IMR-90 (cell line): ENCODE measurements around the gene TOMM6. TPM values are rescaled to one million over a fixed set of nuclear protein-coding genes. Genes with fewer than 3 reads are reported as not detected.

ENCODE experiments used
- ATAC-seq: fragments of 200-7000 bp; cut with Tn5 transposase; 2 replicates; pipeline ENCODE4 v1.9.1; 2020; ENCODE audit warnings: low read depth, mild to moderate bottlenecking, moderate library complexity
- BruUV-seq: library from RNA; stranded (reverse); fragments of 400-500 nt; replicated peaks from 2 replicates; lab custom pipeline; 2021; lab: Mats Ljungman, UMichigan
- CTCF ChIA-PET: fragments of 300-600 bp; formaldehyde crosslinking; extraction: SDS; loops from one replicate; lab custom pipeline; 2021; ENCODE audit warnings: antibody characterized with exemption; lab: Yijun Ruan, JAX
- POLR2A ChIA-PET: fragments of 300-600 bp; sonication (Branson Sonifier 250); formaldehyde crosslinking; loops from one replicate; lab custom pipeline; 2022; ENCODE audit warnings: antibody characterized with exemption; ENCODE audit not compliant: unreplicated experiment; lab: Charles Lee
- DNase-seq: peaks from one replicate; pipeline ENCODE4 v3.0.0; 2013
- H2AFZ ChIP-seq: replicated peaks from 2 replicates; pipeline ENCODE3; 2013; ENCODE audit warnings: low read length, mild to moderate bottlenecking; ENCODE audit not compliant: poor library complexity
- H2AK5ac ChIP-seq: 2 replicates; pipeline ENCODE4 v1.6.1; 2013; ENCODE audit warnings: low read depth, low read length, inconsistent platforms
- H2AK9ac ChIP-seq: replicated peaks from 2 replicates; pipeline ENCODE3; 2013; ENCODE audit warnings: mild to moderate bottlenecking, low read depth, low read length, moderate library complexity; ENCODE audit not compliant: poor library complexity
- H2BK120ac ChIP-seq: 2 replicates; pipeline ENCODE4 v1.6.1; 2013; ENCODE audit warnings: low read depth, low read length, inconsistent platforms
- H2BK15ac ChIP-seq: 3 replicates; pipeline ENCODE4 v1.6.1; 2013; ENCODE audit warnings: low read depth, low read length, inconsistent platforms
- H2BK20ac ChIP-seq: 2 replicates; pipeline ENCODE4 v1.6.1; 2013; ENCODE audit warnings: low read depth, mild to moderate bottlenecking, inconsistent platforms, low read length, moderate library complexity
- H2BK5ac ChIP-seq: 2 replicates; pipeline ENCODE4 v1.6.1; 2013; ENCODE audit warnings: mild to moderate bottlenecking, low read depth, low read length, inconsistent platforms; ENCODE audit not compliant: poor library complexity, severe bottlenecking
- H3K14ac ChIP-seq: replicated peaks from 2 replicates; pipeline ENCODE4 v1.6.1; 2013; ENCODE audit warnings: low read depth, low read length, inconsistent platforms
- H3K18ac ChIP-seq: 2 replicates; pipeline ENCODE4 v1.6.1; 2013; ENCODE audit warnings: low read depth, low read length, control low read depth
- H3K23ac ChIP-seq: 2 replicates; pipeline ENCODE4 v1.6.1; 2013; ENCODE audit warnings: low read depth, low read length, inconsistent platforms
- H3K27ac ChIP-seq: 2 replicates; pipeline ENCODE4 v1.5.1; 2013; ENCODE audit warnings: mild to moderate bottlenecking, control low read depth, low read length; ENCODE audit not compliant: insufficient read depth
- H3K27me3 ChIP-seq: 2 replicates; pipeline ENCODE4 v1.6.1; 2013; ENCODE audit warnings: low read length; ENCODE audit not compliant: control insufficient read depth, insufficient read depth
- H3K36me3 ChIP-seq: 2 replicates; pipeline ENCODE4 v1.6.1; 2013; ENCODE audit warnings: low read length, mixed read lengths; ENCODE audit not compliant: control insufficient read depth, insufficient read depth
- H3K4ac ChIP-seq: 2 replicates; pipeline ENCODE4 v1.6.1; 2013; ENCODE audit warnings: low read depth, low read length, inconsistent platforms
- H3K4me1 ChIP-seq: 2 replicates; pipeline ENCODE4 v1.6.1; 2013; ENCODE audit warnings: low read length, mixed read lengths; ENCODE audit not compliant: control insufficient read depth, insufficient read depth
- H3K4me2 ChIP-seq: 2 replicates; pipeline ENCODE4 v1.6.1; 2013; ENCODE audit warnings: low read depth, mild to moderate bottlenecking, control low read depth, low read length, moderate library complexity
- H3K4me3 ChIP-seq: 2 replicates; pipeline ENCODE4 v1.5.1; 2013; ENCODE audit warnings: low read depth, mild to moderate bottlenecking, control low read depth, low read length, moderate library complexity; ENCODE audit not compliant: insufficient read depth
- H3K56ac ChIP-seq: 2 replicates; pipeline ENCODE4 v1.6.1; 2013; ENCODE audit warnings: low read length, inconsistent platforms; ENCODE audit not compliant: insufficient read depth; ENCODE audit errors: extremely low read depth
- H3K79me1 ChIP-seq, 2 experiments: 2 replicates each; pipeline ENCODE4 v1.6.1; 2013; ENCODE audit warnings: low read length in 2 of 2, inconsistent platforms in 1 of 2, low read depth in 1 of 2
- H3K9ac ChIP-seq: 2 replicates; pipeline ENCODE4 v1.6.1; 2013; ENCODE audit warnings: low read depth, low read length, control low read depth
- H3K9me1 ChIP-seq: 2 replicates; pipeline ENCODE4 v1.6.1; 2013; ENCODE audit warnings: low read length, inconsistent platforms; ENCODE audit not compliant: insufficient read depth
- H3K9me3 ChIP-seq: 2 replicates; pipeline ENCODE4 v1.6.1; 2013; ENCODE audit warnings: low read length; ENCODE audit not compliant: control insufficient read depth, insufficient read depth
- H4K20me1 ChIP-seq: 2 replicates; pipeline ENCODE4 v1.6.1; 2013; ENCODE audit warnings: low read length, inconsistent platforms; ENCODE audit not compliant: insufficient read depth
- H4K5ac ChIP-seq: 2 replicates; pipeline ENCODE4 v1.6.1; 2013; ENCODE audit warnings: mild to moderate bottlenecking, low read depth, low read length, control low read depth
- H4K8ac ChIP-seq, 2 experiments: 2 replicates each; pipeline ENCODE4 v1.6.1; 2013; ENCODE audit warnings: low read depth in 2 of 2, low read length in 2 of 2, control low read depth in 1 of 2, inconsistent platforms in 1 of 2
- H4K91ac ChIP-seq: 2 replicates; pipeline ENCODE4 v1.6.1; 2013; ENCODE audit warnings: low read depth, low read length, inconsistent platforms; ENCODE audit not compliant: insufficient read depth
- BHLHE40 ChIP-seq: fragments of 150-350 bp; IDR thresholded peaks from 2 replicates; pipeline ENCODE4 v1.6.1; 2016; ENCODE audit warnings: mild to moderate bottlenecking, low read depth, low read length
- CEBPB ChIP-seq: IDR thresholded peaks from 2 replicates; pipeline ENCODE4 v1.6.1; 2012; ENCODE audit warnings: low read depth, low read length, improper control_type of control experiment
- CHD1 ChIP-seq: IDR thresholded peaks from 2 replicates; pipeline ENCODE4 v1.6.1; 2012; ENCODE audit warnings: low read depth, low read length, improper control_type of control experiment
- CTCF ChIP-seq: conservative IDR thresholded peaks from 2 replicates; pipeline ENCODE4 v1.5.1; 2012; ENCODE audit warnings: mild to moderate bottlenecking, low read depth, low read length, improper control_type of control experiment
- ELK1 ChIP-seq: fragments of 150-350 bp; IDR thresholded peaks from 2 replicates; pipeline ENCODE4 v1.6.1; 2016; ENCODE audit warnings: low read depth, mild to moderate bottlenecking, low read length, moderate library complexity, borderline replicate concordance
- FOS ChIP-seq: fragments of 150-350 bp; IDR thresholded peaks from 2 replicates; pipeline ENCODE4 v1.6.1; 2016; ENCODE audit warnings: low read depth, low read length
- MAFK ChIP-seq: IDR thresholded peaks from 2 replicates; pipeline ENCODE4 v1.6.1; 2012; ENCODE audit warnings: low read depth, low read length, improper control_type of control experiment
- MAZ ChIP-seq: IDR thresholded peaks from 2 replicates; pipeline ENCODE4 v1.6.1; 2012; ENCODE audit warnings: low read depth, mild to moderate bottlenecking, low read length, improper control_type of control experiment, moderate library complexity, borderline replicate concordance
- MXI1 ChIP-seq: IDR thresholded peaks from 2 replicates; pipeline ENCODE4 v1.6.1; 2012; ENCODE audit warnings: low read depth, mild to moderate bottlenecking, low read length, moderate library complexity, borderline replicate concordance
- NFE2L2 ChIP-seq: fragments of 150-350 bp; IDR thresholded peaks from 2 replicates; pipeline ENCODE4 v1.6.1; 2016; ENCODE audit warnings: low read depth, mild to moderate bottlenecking, low read length
- POLR2A ChIP-seq: IDR thresholded peaks from 2 replicates; pipeline ENCODE4 v1.6.1; 2012; ENCODE audit warnings: mild to moderate bottlenecking, low read depth, low read length
- RAD21 ChIP-seq: IDR thresholded peaks from 2 replicates; pipeline ENCODE4 v1.6.1; 2012; ENCODE audit warnings: low read length, improper control_type of control experiment
- RCOR1 ChIP-seq: IDR thresholded peaks from 2 replicates; pipeline ENCODE4 v1.6.1; 2012; ENCODE audit warnings: mild to moderate bottlenecking, low read length, improper control_type of control experiment; ENCODE audit not compliant: insufficient replicate concordance
- RFX5 ChIP-seq: IDR thresholded peaks from 2 replicates; pipeline ENCODE4 v1.8.0; 2012; ENCODE audit warnings: low read depth, mild to moderate bottlenecking, low read length, moderate library complexity
- SMC3 ChIP-seq: fragments of 150-350 bp; IDR thresholded peaks from 2 replicates; pipeline ENCODE4 v1.6.1; 2016; ENCODE audit warnings: low read depth, mild to moderate bottlenecking, antibody characterized with exemption, low read length, moderate library complexity
- WGBS, 2 experiments: methylation state at CpG; one replicate each; pipeline versions ENCODE4 v1.1.5 to v1.1.7; 2013; ENCODE audit warnings: missing lambda C conversion rate in 2 of 2; ENCODE audit not compliant: insufficient read length in 1 of 2; ENCODE audit errors: extremely low coverage in 2 of 2; 5-methylcytosine and 5-hydroxymethylcytosine counted together
- dilution Hi-C: fragments of 300-500 bp; cut with HindIII; formaldehyde crosslinking; loops from one replicate; pipeline ENCODE4 v1.14.3; 2018; ENCODE audit warnings: low sequenced_read_pairs; ENCODE audit not compliant: unreplicated experiment
- in situ Hi-C: fragments of 300-500 bp; cut with MboI; formaldehyde crosslinking; loops from 3 replicates; pipeline ENCODE4 v1.14.3; 2019; ENCODE audit warnings: low sequenced_read_pairs, inconsistent platforms, mixed read lengths
- intact Hi-C: fragments of 100-400 bp; cut with micrococcal nuclease; formaldehyde crosslinking; loops from 2 replicates; pipeline ENCODE4 v1.10.0; 2022
- polyA plus RNA-seq, 3 experiments: library from polyadenylated mRNA; depleted of rRNA; stranded (reverse); fragments of >200 nt; gene quantifications; 2 replicates each; pipeline ENCODE4 v1.2.3, GENCODE V29; 2012; ENCODE audit warnings: low replicate concordance in 1 of 3
- total RNA-seq: library from RNA; depleted of rRNA; stranded (reverse); fragments of >200 nt; gene quantifications from 2 replicates; pipeline ENCODE4 v1.2.3, GENCODE V29; 2012
- TF ChIP-seq, protein P1 (sequence below): fragments of 150-350 bp; IDR thresholded peaks from 2 replicates; pipeline ENCODE4 v1.6.1; 2017; ENCODE audit warnings: mild to moderate bottlenecking, antibody characterized with exemption, low read length, low read depth

The TOMM6 gene
- total and polyA plus RNA-seq, 2 of the 4 experiments (the other 2 are of a cell fraction), result 128 to 227 TPM

GRCh38 chr6:41798901-41799558 lies 11.5 kb downstream of the TOMM6 start:
- in situ Hi-C loops (no loop called here), dilution Hi-C loops (no loop called here), intact Hi-C loops (no loop called here)
- no peaks in the 10 kb centered on the region; the same call in 1 of the 2 replicates for H3K4me1 ChIP-seq
- no peak overlapping the region for H4K5ac ChIP-seq
- no peaks in the 10 kb centered on the region for H4K20me1 ChIP-seq
- BruUV-seq, result no TSS peak
- H3K27ac ChIP-seq, result no peak overlapping the region
- POLR2A ChIA-PET, result no interaction called here
- ATAC-seq (no peak), DNase-seq (no peak)
- H3K14ac ChIP-seq, result no peak overlapping the region
- no peak overlapping the region for H3K56ac ChIP-seq
- H2AK9ac ChIP-seq, result no peak overlapping the region
- H2BK20ac ChIP-seq, result no peak overlapping the region
- no peak overlapping the region for H3K4me2 ChIP-seq
- TF ChIP-seq CHD1 (no peak), MAZ (no peak), POLR2A (no peak), RFX5 (no peak), RAD21 (no peak), NFE2L2 (no peak), CEBPB (no peak), MAFK (no peak), CTCF (no peak), SMC3 (no peak), BHLHE40 (no peak), ELK1 (no peak), MXI1 (no peak), FOS (no peak), RCOR1 (no peak)
- TF ChIP-seq, protein P1, sequence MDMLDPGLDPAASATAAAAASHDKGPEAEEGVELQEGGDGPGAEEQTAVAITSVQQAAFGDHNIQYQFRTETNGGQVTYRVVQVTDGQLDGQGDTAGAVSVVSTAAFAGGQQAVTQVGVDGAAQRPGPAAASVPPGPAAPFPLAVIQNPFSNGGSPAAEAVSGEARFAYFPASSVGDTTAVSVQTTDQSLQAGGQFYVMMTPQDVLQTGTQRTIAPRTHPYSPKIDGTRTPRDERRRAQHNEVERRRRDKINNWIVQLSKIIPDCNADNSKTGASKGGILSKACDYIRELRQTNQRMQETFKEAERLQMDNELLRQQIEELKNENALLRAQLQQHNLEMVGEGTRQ, result no peak
- CTCF ChIA-PET, result no interaction called here
- H3K36me3 ChIP-seq, result peaks cover 17% of the 10 kb centered on the region
- no peaks in the 10 kb centered on the region for H3K9me3 ChIP-seq
- no peak overlapping the region for H4K91ac ChIP-seq
- no peak overlapping the region for H4K8ac ChIP-seq
- no peak overlapping the region for H3K4me3 ChIP-seq
- H3K4ac ChIP-seq, result no peak overlapping the region
- no peak overlapping the region for H2AFZ ChIP-seq
- no peaks in the 10 kb centered on the region for H3K9me1 ChIP-seq
- H2AK5ac ChIP-seq, result no peak overlapping the region
- H3K9ac ChIP-seq, result no peak overlapping the region
- no peaks in the 10 kb centered on the region for H3K27me3 ChIP-seq
- no peak overlapping the region for H2BK5ac ChIP-seq
- no peak overlapping the region for H3K18ac ChIP-seq
- H3K23ac ChIP-seq, result no peak overlapping the region
- H2BK120ac ChIP-seq, result no peak overlapping the region
- H2BK15ac ChIP-seq, result no peak overlapping the region
- H3K79me1 ChIP-seq, result peaks cover 0 to 13% of the 10 kb centered on the region in 2 experiments; a peak in 2 of 4 replicates
- 100% methylated on average over 2 of the region's 7 CpGs; no CpG with 5 or more reads in 1 of the 2 experiments for WGBS, 2 experiments
